ENCODE measurements around the gene RTP3.

Gene RTP3

GRCh38 chr3:46485779-46486175, 12.0 kb upstream of the RTP3 start:
- TF ChIP-seq CTCF (conservative IDR thresholded peaks at IDR 0.05) (no peak), ZFX (IDR thresholded peaks at IDR 0.05) (no peak)
- no peak overlapping the region for H3K27ac ChIP-seq

- TF ChIP-seq CTCF (conservative IDR thresholded peaks at IDR 0.05): peak; percentile 96
- no peak for TF ChIP-seq ZFX (IDR thresholded peaks at IDR 0.05)
- H3K27ac ChIP-seq: no peak overlapping the region
Observed at GRCh38 chr3:46488735-46489361, 8.9 kb upstream of the RTP3 start.

- TF ChIP-seq ZFX (IDR thresholded peaks at IDR 0.05) (no peak), CTCF (conservative IDR thresholded peaks at IDR 0.05) (no peak)
- no peak overlapping the region for H3K27ac ChIP-seq
Observed at GRCh38 chr3:46489381-46489780, 8.4 kb upstream of the RTP3 start.

GRCh38 chr3:46489875-46490274, 7.9 kb upstream of the RTP3 start:
- no peak overlapping the region for H3K27ac ChIP-seq

GRCh38 chr3:46490338-46491084, 7.3 kb upstream of the RTP3 start:
- H3K27ac ChIP-seq: no peak overlapping the region

More at GRCh38 chr3:46489875-46490274, 7.9 kb upstream of the RTP3 start:
- TF ChIP-seq CTCF (conservative IDR thresholded peaks at IDR 0.05) (no peak), ZFX (IDR thresholded peaks at IDR 0.05) (no peak)

GRCh38 chr3:46491089-46492070, 6.4 kb upstream of the RTP3 start:
- TF ChIP-seq ZFX (IDR thresholded peaks at IDR 0.05) (no peak), CTCF (conservative IDR thresholded peaks at IDR 0.05) (no peak)
- no peak overlapping the region for H3K27ac ChIP-seq

More at GRCh38 chr3:46490338-46491084, 7.3 kb upstream of the RTP3 start:
- TF ChIP-seq ZFX (IDR thresholded peaks at IDR 0.05) (no peak), CTCF (conservative IDR thresholded peaks at IDR 0.05) (no peak)

Measured in C4-2B (cell line).